GM11168 (cell line): Measurements from ENCODE around the gene HLA-DMA.
"Not testable (repeated sequence)": the region's sequence is repeated elsewhere in the genome, so short reads cannot be mapped to it uniquely, and the experiment has no call there.

Experiments
- in situ Hi-C: fragments of 300-500 bp; cut with MboI; formaldehyde crosslinking; loops from one replicate; pipeline ENCODE4 v1.12.0; 2022; ENCODE audit warnings: low sequenced_read_pairs; ENCODE audit not compliant: unreplicated experiment

The HLA-DMA gene

DNA sequence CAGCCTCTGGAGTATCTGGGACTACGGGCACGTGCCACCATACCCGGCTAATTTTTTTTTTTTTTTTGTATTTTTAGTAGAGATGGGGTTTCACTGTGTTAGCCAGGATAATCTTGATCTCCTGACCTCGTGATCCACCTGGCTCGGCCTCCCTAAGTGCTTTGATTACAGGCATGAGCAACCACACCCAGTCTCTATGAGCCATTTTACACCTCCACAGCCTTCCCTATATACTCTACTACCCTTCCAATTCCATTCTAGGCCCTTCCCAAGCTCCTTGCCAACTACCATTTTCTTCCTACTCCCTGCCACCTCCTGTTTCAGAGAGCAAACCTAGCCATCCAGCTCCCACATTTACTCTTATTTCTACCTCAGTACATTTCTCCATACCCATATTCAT lies 7.7 kb upstream of the HLA-DMA start:
- in situ Hi-C loops: no loop called here

DNA sequence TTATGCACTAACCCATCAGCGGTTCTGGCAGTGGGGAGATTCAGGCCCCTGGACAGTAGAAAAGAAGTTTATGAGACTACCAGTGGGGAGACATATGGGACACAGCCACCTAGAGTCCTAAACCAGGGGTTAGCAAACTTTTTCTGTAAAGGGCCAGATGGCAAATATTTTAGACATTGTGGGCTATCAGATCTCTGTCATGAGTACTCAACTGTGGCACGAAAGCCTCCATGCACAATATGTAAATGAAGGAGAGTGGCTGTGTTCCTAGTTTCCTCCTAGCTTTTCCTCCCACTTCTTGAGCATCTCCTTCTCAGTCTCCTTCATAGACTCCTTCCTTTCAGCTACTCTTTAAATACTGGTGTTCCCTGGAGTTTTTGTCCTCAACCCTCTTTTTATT lies 3.3 kb upstream of the HLA-DMA start:
- in situ Hi-C loops: no loop called here

DNA sequence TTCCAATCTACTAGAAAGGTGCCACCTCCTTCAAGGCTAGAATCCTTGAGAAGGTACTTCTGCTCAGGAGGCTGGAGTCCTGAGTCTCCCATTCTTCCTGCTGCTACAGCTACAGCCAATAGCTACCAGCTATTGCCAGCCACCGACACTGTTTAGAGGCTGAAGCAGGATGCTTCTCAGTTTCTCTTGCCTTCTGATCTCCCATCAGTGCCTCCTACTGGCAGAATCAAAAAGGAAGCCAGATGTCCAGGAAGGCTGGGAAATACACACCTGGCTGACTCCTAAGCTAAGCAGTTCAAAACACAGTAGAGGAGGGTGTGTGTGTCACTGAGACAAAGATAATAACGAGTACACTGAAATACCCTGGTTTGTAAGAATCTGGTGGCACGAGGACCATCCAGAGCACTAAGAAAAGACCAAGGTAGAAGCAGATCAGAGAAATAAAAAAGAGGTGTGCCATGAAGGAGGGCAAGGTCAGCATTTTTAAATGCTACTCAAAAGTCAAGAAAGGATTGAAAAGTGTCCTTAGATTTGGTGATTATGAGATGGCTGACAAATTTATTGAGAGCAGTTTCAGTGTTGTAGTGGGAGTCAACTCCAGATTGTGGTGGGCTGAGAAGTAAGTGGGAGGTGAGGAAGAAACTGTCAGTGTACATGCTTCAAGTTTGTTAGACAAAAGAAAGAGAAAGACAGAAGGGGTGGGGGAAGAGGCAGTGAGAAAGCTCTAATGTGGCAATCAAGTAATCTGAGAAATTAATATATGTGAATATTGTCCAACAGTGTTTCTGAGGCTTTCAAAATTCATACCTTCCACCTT lies 2.3 kb upstream of the HLA-DMA start:
- in situ Hi-C loops: no loop called here

DNA sequence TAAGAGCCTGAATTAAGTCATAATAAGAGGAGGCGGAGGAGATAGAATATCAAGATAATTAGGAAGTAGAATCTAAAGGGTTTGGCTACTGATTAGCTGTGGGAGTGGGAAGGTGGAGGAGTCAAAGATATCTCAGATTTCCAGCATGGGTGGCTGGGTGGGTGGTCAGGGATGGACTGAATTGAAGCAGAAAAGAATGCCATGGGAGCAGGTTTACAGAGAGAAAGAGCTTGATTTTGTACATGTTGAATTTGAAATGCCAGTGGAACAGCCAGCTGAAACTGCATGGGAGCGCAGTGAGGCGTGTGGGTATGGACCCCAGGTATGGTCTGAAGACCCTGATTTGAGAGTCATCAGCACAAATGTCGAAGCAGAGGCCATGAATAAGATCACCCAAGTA lies 1.4 kb upstream of the HLA-DMA start:
- in situ Hi-C loops: no loop called here

DNA sequence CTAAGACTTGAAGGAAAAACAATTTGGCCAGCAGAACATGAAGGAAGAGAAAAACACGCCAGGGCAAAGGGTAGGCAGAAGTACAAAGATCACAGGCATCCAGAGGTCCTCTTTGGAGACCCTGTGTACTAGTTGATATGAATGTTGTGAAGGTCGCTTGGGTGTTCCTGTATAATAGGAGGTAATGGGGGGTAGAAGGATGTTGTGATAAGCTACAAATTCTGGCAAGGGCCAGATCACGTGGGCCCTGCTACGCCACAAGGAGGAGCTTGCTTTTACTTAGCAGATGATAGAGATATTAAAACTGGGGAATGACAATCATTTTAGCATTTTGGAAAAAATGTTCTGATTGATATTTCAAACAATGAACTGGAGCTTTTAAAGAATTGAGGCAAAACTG lies 878 bp upstream of the HLA-DMA start:
- in situ Hi-C loops: no loop called here

DNA sequence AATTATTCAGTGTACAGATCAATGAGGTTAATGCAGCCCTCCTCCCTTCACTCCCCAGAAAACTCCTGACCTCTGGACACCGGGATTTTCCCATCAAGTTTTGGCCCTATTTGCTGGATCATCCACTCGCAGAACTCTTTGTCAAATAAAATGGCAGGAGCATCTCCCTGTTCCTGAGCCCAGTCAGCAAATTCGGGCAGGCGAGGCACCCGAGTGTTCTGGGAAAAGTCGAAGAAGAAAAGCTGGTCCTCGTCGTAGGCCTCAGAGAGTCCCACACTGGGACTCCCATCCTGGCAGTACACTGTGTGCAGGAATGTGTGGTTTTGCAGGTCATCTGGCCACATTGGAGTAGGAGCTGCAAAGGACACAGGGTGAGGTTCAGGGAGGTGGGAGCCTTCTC lies 2.4 kb downstream of the HLA-DMA start:
- in situ Hi-C loops: no loop called here

DNA sequence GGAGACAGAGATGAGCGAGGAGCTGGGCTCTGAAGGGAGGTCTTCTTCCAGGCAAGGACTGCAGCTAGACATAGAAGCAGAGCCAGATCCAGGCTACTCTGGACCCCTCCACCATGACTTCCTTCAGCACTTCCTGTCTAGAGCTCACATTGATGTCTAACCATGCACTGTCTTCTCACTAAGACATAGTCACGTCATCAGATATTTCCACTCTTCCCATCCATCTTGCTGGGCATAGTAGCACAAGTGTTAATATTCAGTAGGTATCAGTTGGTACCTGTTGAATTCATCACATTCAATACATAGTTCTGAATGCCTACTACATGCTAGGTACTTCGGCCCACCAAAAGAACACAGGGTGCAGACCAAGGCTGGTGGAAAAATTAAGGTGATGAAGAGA lies 2.9 kb downstream of the HLA-DMA start:
- in situ Hi-C loops: no loop called here

DNA sequence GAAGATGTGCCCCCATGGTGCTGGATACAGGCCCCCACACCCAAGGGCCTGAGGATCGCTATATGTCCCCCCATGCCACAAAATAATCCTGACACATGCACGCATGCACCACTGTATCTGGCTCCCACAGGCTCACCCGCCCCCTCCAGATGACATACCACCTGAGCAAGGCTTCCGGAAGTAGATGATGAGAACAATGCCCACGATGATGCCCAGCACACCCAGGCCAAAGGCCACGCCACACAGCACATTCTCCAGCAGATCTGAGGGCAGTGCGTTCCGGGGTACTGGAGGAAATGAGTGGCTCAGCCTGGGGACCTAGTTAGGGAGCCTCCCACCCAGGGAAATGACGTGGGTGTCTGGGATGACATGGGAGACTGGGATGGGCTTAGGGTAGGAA lies 3.8 kb downstream of the HLA-DMA start:
- in situ Hi-C loops: no loop called here

DNA sequence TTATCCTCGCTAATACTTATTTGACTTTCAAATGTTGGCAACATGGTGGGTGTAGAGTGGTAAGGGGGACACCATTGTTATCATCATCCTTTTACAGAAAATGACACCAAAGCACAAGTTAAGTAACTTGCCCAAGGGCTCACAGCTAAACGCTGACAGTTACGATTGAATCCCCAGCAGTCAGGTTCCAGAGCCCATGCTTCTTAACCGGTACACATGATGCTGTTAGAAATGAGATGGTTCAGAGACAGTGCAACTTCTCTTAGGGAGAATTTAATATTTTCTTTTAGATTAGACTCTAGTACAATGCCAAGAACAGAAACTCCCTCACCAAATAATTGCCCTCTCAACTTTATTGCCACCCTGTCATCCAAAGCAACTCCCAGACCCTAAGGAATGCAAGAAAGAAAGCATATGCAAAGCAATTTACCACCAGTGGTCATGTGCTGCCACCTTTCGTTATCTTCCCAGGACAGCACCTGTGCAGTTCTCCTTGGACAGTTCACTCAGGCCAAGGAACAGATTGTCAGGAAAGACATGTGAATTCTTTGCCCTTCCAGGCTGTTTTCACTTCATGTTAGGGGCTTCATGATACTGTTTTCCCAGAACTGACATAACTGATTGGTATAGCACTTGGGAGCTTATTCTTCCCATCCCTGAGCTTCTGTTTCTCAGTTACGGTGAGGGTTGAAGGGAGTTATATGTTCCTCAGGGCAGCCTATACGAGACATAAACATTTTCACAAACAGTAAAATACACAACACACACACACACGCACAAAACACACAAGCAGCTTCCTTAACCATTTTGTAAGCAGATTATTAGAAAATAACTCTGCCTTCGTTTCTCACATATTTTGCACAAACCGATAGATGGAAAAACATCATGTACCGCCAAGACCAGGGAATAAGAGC lies 5.1 kb downstream of the HLA-DMA start:
- in situ Hi-C loops: no loop called here

DNA sequence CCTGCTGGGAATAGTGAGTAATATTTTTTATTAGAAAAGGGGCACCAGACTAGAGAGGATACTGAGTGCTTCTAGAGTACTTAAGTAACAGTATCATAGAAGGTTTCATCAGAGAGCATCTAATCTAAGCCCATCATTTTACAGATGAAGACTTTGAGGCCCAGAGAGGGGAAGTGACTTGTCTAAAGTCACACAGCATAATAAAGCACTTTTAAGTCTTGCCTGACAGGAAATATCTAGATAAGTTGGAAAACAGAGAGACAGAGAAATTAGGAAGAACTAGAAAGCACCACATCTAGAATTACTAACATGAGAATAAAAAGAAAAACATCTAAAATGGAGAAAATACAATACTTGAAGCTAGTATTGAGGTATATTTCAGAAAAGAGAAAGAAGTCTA lies 6.0 kb downstream of the HLA-DMA start:
- in situ Hi-C loops: no loop called here

DNA sequence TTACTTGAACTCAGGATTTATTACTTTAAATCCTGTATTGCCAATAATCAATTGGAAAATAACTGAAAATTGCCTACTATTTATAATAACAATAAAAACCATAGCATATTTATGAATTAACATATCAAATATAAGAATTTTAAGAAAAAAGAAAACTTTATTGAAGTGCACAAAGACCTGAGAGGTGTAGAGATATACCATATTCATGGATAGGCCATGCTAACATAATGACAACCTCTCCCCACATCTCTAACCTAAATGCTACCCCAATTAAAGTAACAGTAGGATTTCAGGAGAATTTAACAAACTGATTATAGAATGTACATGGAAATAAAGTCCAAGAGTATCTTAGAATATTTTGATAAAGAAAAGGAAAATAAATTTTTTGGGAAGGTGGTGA lies 6.9 kb downstream of the HLA-DMA start:
- in situ Hi-C loops: no loop called here

DNA sequence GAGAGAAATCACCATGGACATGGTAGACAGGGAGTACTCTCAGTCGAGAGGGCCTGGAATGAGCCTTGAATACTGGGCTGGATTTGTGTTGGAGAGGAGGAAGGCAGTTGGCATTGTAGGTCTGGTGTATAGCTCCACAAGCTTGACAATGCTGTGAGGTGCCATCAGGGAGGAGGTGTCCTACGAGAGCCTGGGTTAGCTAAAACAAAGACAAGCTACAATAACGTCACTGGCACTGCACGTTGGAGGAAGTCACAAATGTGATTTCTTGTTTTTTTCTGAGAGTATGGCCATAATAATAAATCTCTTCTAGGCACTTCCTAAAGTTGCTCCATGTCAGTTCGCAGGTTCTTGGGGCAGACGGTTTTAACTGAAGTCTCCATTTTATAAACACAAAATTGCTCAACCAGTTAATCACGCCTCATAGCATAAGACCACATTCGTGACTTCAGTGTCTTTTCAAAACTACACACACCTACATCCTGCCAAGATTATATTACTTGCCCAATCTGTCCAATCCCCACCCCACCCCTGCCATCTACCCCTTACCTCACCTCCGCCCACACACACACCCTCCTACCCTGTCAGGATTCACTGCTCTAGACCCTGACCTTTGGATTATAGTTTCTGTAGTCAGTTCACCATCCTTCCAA lies 7.7 kb downstream of the HLA-DMA start:
- in situ Hi-C loops: no loop called here

DNA sequence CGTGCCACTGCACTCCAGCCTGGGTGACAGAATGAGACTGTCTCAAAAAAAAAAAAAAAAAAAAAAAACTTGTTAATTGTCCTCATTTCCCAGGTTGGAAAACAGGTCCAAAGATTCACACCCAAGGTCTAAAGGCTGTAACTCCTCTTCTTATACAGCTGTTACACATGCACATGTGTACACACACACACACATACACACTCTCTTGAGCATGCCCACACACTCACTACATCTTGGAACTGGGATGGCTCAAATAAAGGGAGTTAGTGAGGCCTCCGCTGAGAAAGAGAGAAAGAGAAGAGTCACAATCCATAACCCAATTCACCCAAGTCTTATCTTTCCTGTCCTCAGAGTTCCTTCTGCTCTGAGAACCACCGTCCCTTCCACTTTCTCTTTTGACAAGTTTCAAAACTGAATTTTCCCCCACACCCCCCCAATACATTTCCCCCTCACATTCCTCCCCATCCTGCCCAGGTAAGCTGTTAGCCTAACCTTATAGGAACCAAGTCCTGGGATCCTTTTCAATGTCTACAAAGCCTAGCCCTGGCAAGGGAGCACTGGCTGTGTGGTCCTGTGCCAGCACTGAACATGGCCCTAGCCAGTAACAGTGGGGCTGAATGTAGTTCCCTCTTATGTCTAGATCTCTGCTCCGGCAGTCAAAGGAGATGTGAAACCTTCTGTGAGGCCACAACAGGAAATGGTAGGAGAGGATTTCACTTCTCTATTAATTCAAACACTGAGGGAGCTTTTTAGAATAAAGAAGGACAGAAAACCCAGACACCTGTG lies 8.8 kb downstream of the HLA-DMA start:
- in situ Hi-C loops: no loop called here

DNA sequence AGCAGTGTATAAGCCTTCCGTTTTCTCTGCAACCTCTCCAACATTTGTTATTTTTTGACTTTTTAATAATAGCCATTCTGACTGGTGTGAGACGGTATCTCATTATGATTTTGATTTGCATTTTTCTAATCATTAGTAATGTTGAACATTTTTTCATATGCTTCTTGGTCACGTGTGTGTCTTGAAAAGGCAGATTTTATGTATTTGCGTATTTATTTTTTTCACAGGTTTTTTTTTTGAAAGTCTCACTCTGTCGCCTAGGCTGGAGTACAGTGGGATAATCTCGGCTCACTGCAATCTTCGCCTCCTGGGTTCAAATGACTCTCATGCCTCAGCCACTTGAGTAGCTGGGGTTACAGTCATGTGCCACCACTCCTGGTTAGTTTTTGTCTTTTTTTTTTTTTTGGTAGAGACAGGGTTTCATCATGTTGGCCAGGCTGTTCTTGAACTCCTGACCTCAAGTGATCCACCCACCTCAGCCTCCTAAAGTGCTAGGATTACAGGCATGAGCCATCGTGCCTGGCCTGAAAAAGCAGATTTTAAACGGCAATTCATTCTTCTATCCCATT lies 10.3 kb downstream of the HLA-DMA start:
- in situ Hi-C loops: not testable (repeated sequence)

DNA sequence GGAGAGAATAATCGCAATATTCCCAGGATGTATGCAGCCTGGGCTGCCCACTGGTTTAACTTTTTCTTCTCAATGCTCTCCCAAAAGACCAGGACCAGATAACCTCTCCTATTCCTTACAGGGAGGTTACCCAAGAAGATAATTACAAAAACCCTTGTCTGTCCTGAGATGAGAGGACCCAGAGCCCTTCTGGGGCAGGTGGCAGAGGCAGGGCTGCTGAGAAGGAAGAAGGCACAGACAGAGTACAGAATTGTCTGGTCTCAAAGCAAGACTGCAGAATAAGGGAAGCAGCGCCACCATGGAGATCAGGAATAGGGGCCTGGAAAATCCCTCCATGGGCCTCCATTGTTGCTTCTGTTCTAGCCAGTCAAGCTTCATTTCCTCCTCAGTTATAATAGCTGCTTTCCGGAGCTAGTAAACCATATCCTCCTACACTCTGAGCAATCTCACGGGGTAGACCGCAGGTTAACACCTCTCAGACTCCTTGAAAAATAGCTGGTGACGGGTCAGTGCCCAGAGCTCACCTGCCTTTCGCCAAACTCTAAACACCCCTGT lies 11.6 kb downstream of the HLA-DMA start:
- in situ Hi-C loops: no loop called here

DNA sequence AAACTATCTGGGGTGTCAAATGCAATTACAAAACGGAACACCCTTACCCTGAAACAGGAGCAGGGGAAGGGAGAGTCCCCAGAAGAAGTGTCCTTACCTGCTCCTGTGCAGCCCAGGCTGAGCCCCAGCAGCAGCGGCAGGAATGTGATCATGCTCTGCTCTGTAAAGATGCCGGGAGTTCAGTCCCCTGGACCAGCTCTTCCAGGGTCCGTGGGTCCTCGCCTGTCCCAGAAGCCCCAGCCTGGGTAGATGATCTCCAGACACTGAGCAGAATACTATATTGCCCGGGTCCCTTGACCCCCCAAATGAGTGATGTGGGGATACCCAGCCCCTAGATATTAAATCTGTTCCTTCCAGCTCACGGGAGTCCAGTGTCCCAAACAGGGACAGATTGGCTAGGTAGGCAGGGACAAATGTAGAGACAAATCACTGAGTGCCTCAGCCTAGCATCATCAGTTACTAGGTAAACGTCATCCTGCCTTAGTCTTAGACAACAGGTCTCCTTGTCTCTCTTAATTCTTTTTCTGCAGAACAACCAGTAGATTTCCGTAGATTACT lies 12.2 kb downstream of the HLA-DMA start, which contains the start of gene HLA-DMB:
Gene HLA-DMB, minus strand, starts transcription at position 373 of the 558 bp plus-strand sequence. Its CDS starts 221 bp downstream, at position 152.
- in situ Hi-C loops: no loop called here

DNA sequence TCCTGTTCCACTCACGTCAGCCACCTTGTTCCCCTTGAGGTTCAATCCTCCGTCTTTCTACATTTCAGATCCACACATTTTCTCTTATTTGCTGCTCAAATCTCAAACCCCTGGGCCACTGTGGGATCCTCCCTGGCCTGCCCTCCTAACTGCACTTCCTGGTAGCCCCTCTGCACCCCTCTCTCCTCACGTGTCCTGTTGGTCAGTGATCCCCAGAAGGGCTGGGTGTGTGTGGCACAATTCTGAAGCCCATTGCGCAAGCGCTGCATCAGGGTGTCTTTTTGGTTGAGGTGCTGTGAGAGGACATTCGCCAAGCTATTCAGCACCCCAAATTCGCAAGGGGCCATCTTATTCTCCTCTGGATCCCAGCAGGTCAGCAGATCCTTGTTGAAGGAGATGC lies 14.4 kb downstream of the HLA-DMA start:
- in situ Hi-C loops: loop anchor here (5.0 kb wide), 1 partner anchor 51 kb away; no protein-coding TSS in a partner anchor

DNA sequence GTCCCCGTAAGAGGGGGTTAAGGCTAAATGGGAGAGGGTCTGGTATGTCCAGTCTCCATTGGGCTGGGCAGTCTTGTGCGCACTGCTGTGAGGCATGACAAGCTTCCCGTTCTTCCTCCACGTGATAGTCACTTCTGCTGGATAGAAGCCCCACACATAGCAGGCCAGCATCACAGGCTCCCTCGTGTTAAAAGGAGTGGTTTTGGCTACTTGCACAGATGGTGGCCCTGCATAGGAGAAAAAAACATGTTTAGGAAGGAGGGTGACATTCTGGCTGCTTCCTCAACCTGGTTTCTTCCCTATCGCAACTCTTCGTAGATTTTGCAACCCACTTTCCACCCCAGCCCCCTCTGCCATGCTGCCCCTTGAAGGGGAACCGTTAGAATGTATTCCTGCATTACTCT lies 15.7 kb downstream of the HLA-DMA start:
- in situ Hi-C loops: loop anchor here (5.0 kb wide), 1 partner anchor 50 kb away; no protein-coding TSS in a partner anchor
